Urinary bladder (tissue), 4 donors: Measurements from ENCODE around the gene B4GALT5. TPM values are rescaled to one million over a fixed set of nuclear protein-coding genes. Genes with fewer than 3 reads are reported as not detected.
"Not testable (repeated sequence)": the region's sequence is repeated elsewhere in the genome, so short reads cannot be mapped to it uniquely, and the experiment has no call there.

Experiments
- DNase-seq: peaks from one replicate; pipeline ENCODE4 v3.0.0-alpha.2; 2015; ENCODE audit errors: extremely low spot score
- H3K27ac ChIP-seq: one replicate; pipeline ENCODE4 v1.5.1; 2013; ENCODE audit warnings: low read depth, mild to moderate bottlenecking, moderate library complexity
- H3K36me3 ChIP-seq: one replicate; pipeline ENCODE4 v1.6.1; 2013; ENCODE audit warnings: mild to moderate bottlenecking, moderate library complexity; ENCODE audit not compliant: insufficient read depth
- H3K4me1 ChIP-seq: one replicate; pipeline ENCODE4 v1.6.1; 2013; ENCODE audit warnings: mild to moderate bottlenecking, moderate library complexity; ENCODE audit not compliant: insufficient read depth
- H3K4me3 ChIP-seq: one replicate; pipeline ENCODE4 v1.5.1; 2013; ENCODE audit warnings: low read depth, low read length
- WGBS: extraction: QIAGEN DNeasy Blood & Tissue Kit; methylation state at CpG from one replicate; pipeline ENCODE4 v1.1.7; 2013; 5-methylcytosine and 5-hydroxymethylcytosine counted together
- polyA plus RNA-seq: library from polyadenylated mRNA; stranded (reverse); fragments of 200-250 nt; gene quantifications from one replicate; pipeline ENCODE4 v1.2.3, GENCODE V29; 2013
- total RNA-seq: library from RNA; depleted of rRNA; stranded (reverse); fragments of >200 nt; gene quantifications from one replicate; pipeline ENCODE4 v1.2.3, GENCODE V29; 2014
- donor health status: healthy with polysubstance abuse.
- donor health status: healthy.

Gene B4GALT5
- total and polyA plus RNA-seq, 2 donors: 19.5 to 46.4 TPM

DNA sequence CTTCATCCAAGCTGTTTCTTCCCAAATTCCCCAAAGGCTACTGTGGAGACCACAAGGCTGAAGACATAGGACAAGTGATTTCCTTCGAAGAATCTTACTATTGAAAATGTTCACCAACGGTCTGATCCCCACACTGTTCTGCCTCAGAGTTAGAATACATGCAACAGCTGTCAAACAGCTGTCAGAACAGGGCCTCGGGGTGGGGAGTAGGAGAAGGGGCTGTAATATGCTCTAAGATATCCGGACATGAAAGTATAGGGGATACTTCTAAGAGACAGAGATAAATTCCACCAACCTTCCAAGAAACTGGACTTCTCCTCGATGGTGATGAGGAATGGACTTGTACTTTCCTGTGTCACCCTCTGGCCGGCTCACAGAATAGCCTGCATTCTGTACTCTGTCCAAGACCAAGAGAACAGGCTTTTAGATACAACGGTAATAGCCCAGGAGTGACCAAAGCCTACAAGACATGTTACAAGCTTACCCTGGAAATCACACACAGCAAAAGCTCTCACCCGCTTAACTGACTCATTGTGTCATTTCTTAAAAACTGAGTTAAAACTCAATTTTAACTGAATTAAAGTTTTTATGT, 76.5 kb downstream of the B4GALT5 start:
- Histone ChIP-seq H3K36me3 (peaks cover 5% of the 10 kb centered on the region), H3K27ac (no peak overlapping the region), H3K4me1 (no peaks in the 10 kb centered on the region), H3K4me3 (no peak overlapping the region)
- 68% methylated on average over 8 of the region's 8 CpGs for whole genome bisulfite sequencing
- DNase-seq: no peak

DNA sequence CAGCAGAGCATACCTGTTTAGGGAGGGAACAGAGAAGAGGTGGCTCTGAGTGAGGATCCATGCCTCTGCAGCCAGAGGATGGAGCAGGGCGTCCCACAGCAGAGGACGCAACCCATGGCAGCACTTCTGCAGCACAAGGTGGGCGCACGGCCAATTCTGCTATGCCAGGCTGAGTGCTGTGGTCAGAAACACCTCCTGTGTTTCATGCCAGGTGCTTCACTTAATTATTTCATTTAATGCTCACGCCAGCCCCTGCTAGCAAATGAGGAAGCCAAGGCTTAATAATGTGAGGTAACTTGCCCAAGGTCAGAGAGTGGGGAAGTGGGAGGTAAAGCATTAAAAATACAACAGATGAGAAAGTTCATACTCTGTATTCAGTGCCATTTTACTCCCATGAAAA, 77.2 kb downstream of the B4GALT5 start:
- DNase-seq: no peak
- no peak overlapping the region for H3K4me3 ChIP-seq
- H3K27ac ChIP-seq: no peak overlapping the region
- H3K36me3 ChIP-seq: peaks cover 5% of the 10 kb centered on the region
- H3K4me1 ChIP-seq: no peaks in the 10 kb centered on the region
- 93% methylated on average over 5 of the region's 5 CpGs for WGBS

GRCh38 chr20:49635866-49636265, 77.8 kb downstream of the B4GALT5 start:
- Histone ChIP-seq H3K27ac (no peak overlapping the region), H3K4me1 (no peaks in the 10 kb centered on the region), H3K4me3 (no peak overlapping the region), H3K36me3 (peaks cover 5% of the 10 kb centered on the region)
- 84% methylated on average over 12 of the region's 12 CpGs for WGBS
- DNase-seq: no peak

DNA sequence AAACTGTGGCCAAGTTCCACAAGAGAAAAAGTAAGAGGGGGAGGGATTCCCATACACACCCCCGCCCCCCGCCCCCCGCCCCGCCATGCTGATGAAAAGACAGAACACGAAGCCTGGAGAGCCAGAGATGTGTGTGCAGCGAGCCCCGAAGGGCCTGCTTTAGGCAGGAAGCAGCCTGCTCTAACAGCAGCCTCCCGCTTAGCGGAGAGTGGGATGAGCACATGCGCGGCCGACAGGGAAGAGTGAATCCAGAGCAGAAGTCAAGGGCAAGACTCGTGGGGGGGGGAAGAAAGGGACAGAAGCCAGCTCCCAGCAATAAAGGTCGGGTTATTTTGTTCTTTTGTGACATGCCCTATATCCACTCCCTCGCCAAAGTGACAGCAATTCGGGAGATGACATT, 78.5 kb downstream of the B4GALT5 start:
- H3K36me3 ChIP-seq: peaks cover 5% of the 10 kb centered on the region
- no peaks in the 10 kb centered on the region for H3K4me1 ChIP-seq
- no peak overlapping the region for H3K4me3 ChIP-seq
- DNase-seq: no peak
- 68% methylated on average over 16 of the region's 16 CpGs for WGBS
- no peak overlapping the region for H3K27ac ChIP-seq

- H3K27ac ChIP-seq: no peak overlapping the region
- peaks cover 5% of the 10 kb centered on the region for H3K36me3 ChIP-seq
- 84% methylated on average over 5 of the region's 5 CpGs for WGBS
- no peak for DNase-seq
- H3K4me1 ChIP-seq: no peaks in the 10 kb centered on the region
- H3K4me3 ChIP-seq: no peak overlapping the region
Measured at GRCh38 chr20:49634116-49634515, 79.6 kb downstream of the B4GALT5 start.

- WGBS: 75% methylated on average over 4 of the region's 4 CpGs
- no peak overlapping the region for H3K27ac ChIP-seq
- DNase-seq: no peak
- H3K36me3 ChIP-seq: peaks cover 5% of the 10 kb centered on the region
- H3K4me1 ChIP-seq: no peaks in the 10 kb centered on the region
- no peak overlapping the region for H3K4me3 ChIP-seq
Measured at GRCh38 chr20:49633643-49634042, 80.0 kb downstream of the B4GALT5 start.

DNA sequence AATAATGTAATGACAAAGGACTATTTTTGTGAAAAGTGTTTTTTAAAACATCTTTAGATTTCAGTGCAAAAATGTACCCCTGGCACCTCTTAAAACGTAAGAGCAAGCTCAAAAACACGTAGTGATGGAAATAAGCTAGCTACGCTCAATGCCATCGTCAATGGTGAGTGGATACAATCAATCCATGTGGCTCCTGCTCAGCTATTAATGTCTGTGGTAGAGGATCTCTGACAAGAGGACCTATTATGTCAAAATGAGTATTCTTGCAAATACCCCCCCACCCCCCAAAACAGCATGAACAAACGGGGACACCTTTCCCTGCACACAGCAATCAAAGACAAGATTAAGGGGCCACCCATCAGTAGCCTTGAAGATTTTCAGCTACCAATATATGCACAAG, 80.7 kb downstream of the B4GALT5 start:
- DNase-seq: no peak
- H3K27ac ChIP-seq: no peak overlapping the region
- peaks cover 5% of the 10 kb centered on the region for H3K36me3 ChIP-seq
- WGBS: 93% methylated on average over 5 of the region's 5 CpGs
- no peak overlapping the region for H3K4me3 ChIP-seq
- no peaks in the 10 kb centered on the region for H3K4me1 ChIP-seq

GRCh38 chr20:49631856-49632418, 81.7 kb downstream of the B4GALT5 start:
- H3K4me3 ChIP-seq: no peak overlapping the region
- H3K36me3 ChIP-seq: peaks cover 5% of the 10 kb centered on the region
- DNase-seq: no peak
- H3K4me1 ChIP-seq: no peaks in the 10 kb centered on the region
- H3K27ac ChIP-seq: no peak overlapping the region
- 86% methylated on average over 15 of the region's 15 CpGs for WGBS

- Histone ChIP-seq H3K4me3 (no peak overlapping the region), H3K36me3 (peaks cover 4% of the 10 kb centered on the region), H3K27ac (no peak overlapping the region), H3K4me1 (no peaks in the 10 kb centered on the region)
- no peak for DNase-seq
- WGBS: 49% methylated on average over 9 of the region's 9 CpGs
Measured at GRCh38 chr20:49631061-49631716, 82.5 kb downstream of the B4GALT5 start.

DNA sequence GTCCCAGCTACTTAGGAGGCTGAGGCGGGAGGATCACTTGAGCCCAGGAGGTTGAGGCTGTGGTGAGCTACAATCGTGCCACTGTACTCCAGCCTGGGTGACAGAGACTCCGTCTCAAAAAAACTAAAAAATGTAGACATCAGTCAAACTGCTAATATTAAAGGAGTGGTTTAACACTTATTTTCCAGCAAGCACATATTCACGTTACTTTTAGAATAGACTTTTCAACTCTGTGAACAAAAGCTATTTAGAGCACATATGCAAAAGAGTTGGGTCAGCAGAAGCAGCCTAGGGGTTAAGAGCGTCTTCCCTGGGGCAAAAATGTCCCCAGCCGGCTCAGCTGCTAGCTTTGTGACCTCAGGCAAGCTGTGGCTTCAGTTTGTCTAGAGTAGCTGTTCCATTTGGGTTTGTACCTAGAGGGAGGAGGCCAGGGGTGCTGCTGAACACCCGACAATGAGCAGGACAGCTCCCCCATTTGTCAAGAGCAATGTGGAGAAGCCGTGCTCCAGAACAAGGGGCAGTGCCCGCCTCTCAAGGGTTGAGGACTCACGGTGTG, 83.2 kb downstream of the B4GALT5 start:
- Histone ChIP-seq H3K4me1 (no peaks in the 10 kb centered on the region), H3K4me3 (no peak overlapping the region), H3K27ac (no peak overlapping the region), H3K36me3 (no peaks in the 10 kb centered on the region)
- WGBS: 69% methylated on average over 10 of the region's 10 CpGs
- DNase-seq: no peak

DNA sequence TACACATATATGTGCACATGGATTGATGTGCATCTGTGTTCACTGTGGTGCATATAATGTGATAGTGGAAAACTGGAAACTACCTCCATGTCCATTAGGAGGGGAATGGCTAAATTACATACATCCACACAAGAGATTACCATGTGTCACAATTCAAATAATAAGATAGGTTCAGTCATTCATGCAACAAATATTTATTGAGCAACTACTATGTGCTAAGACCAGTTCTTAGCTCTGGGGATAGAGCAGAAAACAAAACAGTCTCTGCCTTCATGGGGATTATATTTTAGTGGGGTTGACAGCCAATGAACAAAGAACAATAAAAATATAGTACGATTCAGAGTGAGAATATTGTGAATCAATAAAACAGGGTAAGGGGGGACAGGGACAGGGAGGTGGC, 84.1 kb downstream of the B4GALT5 start:
- no peaks in the 10 kb centered on the region for H3K4me1 ChIP-seq
- no peaks in the 10 kb centered on the region for H3K36me3 ChIP-seq
- 96% methylated on average over 1 of the region's 1 CpG for WGBS
- no peak overlapping the region for H3K27ac ChIP-seq
- DNase-seq: no peak
- no peak overlapping the region for H3K4me3 ChIP-seq

DNA sequence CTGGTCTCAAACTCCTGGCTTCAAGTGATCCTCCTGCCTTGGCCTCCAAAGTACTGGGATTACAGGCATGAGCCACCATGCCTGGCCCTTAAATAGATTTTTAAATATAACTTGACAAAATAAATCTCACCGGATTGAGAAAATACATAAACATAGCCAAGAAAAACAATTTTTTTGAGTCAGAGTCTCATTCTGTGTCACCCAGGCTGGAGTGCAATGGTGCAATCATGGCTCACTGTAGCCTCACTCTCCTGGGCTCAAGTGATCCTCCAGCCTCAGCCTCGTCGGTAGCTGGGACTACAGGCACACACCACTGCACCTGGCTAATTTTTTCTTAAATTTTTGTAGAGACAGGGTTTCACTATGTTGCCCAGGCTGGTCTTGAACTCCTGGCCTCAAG, 85.4 kb downstream of the B4GALT5 start:
- not testable (repeated sequence) for H3K27ac ChIP-seq, DNase-seq, H3K36me3 ChIP-seq, H3K4me3 ChIP-seq, H3K4me1 ChIP-seq
- WGBS: 87% methylated on average over 3 of the region's 3 CpGs

GRCh38 chr20:49627329-49627761, 86.3 kb downstream of the B4GALT5 start:
- no peaks in the 10 kb centered on the region for H3K4me1 ChIP-seq
- 78% methylated on average over 6 of the region's 6 CpGs for WGBS
- no peaks in the 10 kb centered on the region for H3K36me3 ChIP-seq
- no peak overlapping the region for H3K4me3 ChIP-seq
- no peak overlapping the region for H3K27ac ChIP-seq
- DNase-seq: no peak

- not testable (repeated sequence) for H3K4me1 ChIP-seq, H3K4me3 ChIP-seq, H3K27ac ChIP-seq, H3K36me3 ChIP-seq, DNase-seq
- WGBS: 93% methylated on average over 10 of the region's 10 CpGs
Measured at GRCh38 chr20:49624988-49625387, 88.7 kb downstream of the B4GALT5 start.
